SK-N-MC (cell line): ENCODE measurements around the gene ZMIZ1.

ENCODE experiments used
- EZH2 ChIP-seq: fragments of 200-600 bp; sonication (generic); IDR thresholded peaks from one replicate; pipeline ENCODE4 v1.6.1; 2017; ENCODE audit warnings: antibody characterized with exemption
- FOXP2 ChIP-seq: optimal IDR thresholded peaks from 2 replicates; pipeline ENCODE3; 2011; ENCODE audit warnings: mild to moderate bottlenecking, moderate library complexity; ENCODE audit not compliant: insufficient read depth; ENCODE audit errors: extremely low read length, control extremely low read depth
- POLR2AphosphoS5 ChIP-seq: IDR thresholded peaks from 2 replicates; pipeline ENCODE4 v1.6.1; 2012; ENCODE audit warnings: mild to moderate bottlenecking, low read depth, low read length, borderline replicate concordance

GRCh38 chr10:79236433-79236765 is 167.6 kb downstream of the ZMIZ1 start:
- TF ChIP-seq POLR2AphosphoS5: no peak
- no peak for TF ChIP-seq EZH2
- no peak for TF ChIP-seq FOXP2
